GM21390 (cell line): Measurements from ENCODE around the gene FAM177A1.
"Not testable (repeated sequence)": the region's sequence is repeated elsewhere in the genome, so short reads cannot be mapped to it uniquely, and the experiment has no call there.

Experiments
- ATAC-seq: cut with Tn5 transposase; IDR thresholded peaks from one replicate; pipeline ENCODE4 v1.9.1; 2021; ENCODE audit not compliant: unreplicated experiment

Gene FAM177A1, protein sequence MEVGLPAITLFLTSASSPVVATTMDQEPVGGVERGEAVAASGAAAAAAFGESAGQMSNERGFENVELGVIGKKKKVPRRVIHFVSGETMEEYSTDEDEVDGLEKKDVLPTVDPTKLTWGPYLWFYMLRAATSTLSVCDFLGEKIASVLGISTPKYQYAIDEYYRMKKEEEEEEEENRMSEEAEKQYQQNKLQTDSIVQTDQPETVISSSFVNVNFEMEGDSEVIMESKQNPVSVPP

DNA sequence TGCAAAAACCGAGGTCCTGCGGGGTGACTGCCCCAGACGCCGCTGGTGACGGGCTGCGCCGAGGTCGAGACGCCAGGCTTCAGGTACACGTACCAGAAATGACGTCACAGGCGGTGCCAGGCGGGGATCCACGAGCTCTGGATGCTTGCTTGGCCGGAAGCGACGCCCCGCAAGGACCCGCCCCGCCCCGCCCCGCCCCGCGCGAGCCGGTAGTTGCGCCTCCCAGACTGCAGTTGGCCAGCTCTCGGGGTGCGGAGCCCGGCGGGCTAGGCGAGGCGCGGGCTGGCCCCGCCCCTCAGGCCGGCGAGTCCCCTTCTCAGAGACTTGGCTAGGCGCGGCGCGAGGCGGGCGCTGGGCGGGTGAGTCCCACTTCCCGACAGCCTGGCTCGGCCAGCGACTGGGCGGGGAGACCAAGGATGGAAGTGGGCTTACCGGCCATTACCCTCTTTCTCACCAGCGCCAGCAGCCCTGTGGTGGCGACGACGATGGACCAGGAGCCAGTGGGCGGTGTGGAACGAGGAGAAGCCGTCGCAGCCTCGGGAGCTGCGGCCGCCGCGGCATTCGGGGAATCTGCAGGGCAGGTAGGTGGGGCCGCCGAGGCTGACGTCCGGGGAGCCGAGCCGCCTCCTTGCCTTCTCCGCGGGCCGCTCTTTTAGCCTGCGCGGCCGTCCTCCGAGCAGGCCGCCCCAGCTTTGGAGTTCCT lies at the start of gene FAM177A1:
Gene FAM177A1 (plus strand): TSS at position 225 of the 703 bp plus-strand sequence. CDS start 192 bp downstream, at position 417.
- ATAC-seq = peak; percentile 96

- ATAC-seq = no peak
Observed at GRCh38 chr14:34997762-34998161, 48.3 kb upstream of the FAM177A1 start.

DNA sequence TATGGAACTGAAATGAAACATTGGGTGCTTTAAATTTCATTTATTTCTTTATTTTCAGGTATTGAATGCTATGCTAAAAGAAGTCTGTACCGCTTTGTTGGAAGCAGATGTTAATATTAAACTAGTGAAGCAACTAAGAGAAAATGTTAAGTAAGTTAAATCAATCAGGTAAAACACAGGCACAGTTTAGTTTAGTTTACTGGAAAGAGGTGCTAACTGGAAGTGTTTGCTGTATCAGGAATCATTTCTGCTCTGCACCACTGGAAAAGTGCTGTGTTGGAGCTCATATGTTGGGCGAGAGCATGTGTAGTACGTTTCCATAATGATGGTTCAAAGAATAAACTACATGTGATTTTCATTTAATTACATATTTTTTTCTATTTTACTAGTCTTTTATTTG lies 46.6 kb upstream of the FAM177A1 start:
- no peak for ATAC-seq

- no peak for ATAC-seq
Observed at GRCh38 chr14:35001621-35002020, 44.5 kb upstream of the FAM177A1 start.

DNA sequence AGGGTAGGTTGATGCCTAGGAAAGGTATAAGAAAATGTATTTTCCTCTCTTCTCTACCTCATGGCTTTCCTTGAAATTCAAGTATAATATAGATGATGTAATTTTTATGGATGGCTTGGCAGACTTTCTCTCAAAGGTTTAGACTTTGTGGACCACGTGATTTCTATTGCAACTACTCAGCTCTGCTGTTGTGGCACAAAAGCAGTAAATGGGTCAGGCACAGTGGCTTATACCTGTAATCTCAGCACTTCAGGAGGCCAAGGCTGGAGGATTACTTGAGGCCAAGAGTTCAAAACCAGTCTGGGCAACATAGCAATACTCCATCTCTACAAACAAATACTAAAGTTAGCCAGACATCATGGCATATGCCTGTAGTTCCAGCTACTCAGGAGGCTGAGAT lies 41.2 kb upstream of the FAM177A1 start:
- ATAC-seq = no peak

DNA sequence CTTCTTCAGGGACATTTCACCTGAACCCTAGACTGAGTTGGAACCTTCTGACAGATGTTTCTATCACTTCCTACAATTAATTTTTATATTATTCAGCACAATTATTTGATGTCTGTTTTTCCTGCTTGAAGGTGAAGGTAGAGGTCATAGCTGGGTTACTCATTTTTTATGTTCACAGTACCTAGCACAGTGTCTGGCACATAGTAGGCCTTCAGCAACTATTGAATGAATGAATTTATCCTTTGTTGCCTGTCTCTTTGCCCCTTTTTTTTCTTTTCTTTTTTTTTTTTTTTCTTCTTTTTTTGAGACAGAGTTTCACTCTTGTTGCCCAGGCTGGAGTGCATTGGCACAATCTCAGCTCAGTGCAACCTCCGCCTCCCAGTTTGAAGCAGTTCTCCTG lies 29.5 kb upstream of the FAM177A1 start:
- no peak for ATAC-seq

GRCh38 chr14:35020713-35021112 lies 25.4 kb upstream of the FAM177A1 start:
- ATAC-seq = no peak

GRCh38 chr14:35028435-35028834 lies 17.6 kb upstream of the FAM177A1 start:
- ATAC-seq = no peak

- ATAC-seq = no peak
Observed at GRCh38 chr14:35032562-35032961, 13.5 kb upstream of the FAM177A1 start.

GRCh38 chr14:35034440-35034833 lies 11.6 kb upstream of the FAM177A1 start:
- ATAC-seq = no peak

- not testable (repeated sequence) for ATAC-seq
Observed at GRCh38 chr14:35034944-35035554, 11.0 kb upstream of the FAM177A1 start.

DNA sequence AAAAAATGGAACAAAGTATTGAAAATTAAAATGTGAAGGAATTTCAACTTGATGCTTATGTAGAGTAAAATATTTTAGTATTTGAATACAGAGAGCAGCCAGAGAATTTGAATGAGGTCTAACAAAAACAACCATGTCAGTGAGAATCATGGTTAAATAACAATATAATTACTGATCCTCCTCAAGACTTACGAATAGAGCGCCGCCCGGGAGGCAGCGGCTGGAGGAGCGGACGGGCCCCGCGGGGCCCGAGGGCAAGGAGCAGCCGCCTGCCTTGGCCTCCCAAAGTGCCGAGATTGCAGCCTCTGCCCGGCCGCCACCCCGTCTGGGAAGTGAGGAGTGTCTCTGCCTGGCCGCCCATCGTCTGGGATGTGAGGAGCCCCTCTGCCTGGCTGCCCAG lies 7.8 kb upstream of the FAM177A1 start:
- not testable (repeated sequence) for ATAC-seq

- no peak for ATAC-seq
Observed at GRCh38 chr14:35042632-35043031, 3.4 kb upstream of the FAM177A1 start.

DNA sequence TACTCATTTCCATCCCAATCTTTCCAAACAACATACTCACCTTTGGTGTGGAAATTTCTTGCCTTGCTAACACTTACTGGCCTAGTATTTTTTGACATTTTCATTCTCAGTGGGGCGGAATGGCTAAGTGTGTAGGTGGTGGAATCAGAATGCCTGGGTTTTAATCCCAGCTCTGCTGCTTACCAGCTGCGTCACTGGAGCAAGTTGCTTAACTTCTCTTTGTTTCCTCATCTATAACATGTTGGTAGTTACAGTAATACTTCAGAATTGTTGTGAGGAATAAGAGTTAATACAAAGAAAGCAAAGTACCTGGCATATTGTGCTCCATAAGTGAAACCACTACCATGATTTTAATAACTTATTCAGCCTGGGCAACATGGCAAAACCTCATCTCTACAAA lies 3.0 kb upstream of the FAM177A1 start:
- no peak for ATAC-seq

DNA sequence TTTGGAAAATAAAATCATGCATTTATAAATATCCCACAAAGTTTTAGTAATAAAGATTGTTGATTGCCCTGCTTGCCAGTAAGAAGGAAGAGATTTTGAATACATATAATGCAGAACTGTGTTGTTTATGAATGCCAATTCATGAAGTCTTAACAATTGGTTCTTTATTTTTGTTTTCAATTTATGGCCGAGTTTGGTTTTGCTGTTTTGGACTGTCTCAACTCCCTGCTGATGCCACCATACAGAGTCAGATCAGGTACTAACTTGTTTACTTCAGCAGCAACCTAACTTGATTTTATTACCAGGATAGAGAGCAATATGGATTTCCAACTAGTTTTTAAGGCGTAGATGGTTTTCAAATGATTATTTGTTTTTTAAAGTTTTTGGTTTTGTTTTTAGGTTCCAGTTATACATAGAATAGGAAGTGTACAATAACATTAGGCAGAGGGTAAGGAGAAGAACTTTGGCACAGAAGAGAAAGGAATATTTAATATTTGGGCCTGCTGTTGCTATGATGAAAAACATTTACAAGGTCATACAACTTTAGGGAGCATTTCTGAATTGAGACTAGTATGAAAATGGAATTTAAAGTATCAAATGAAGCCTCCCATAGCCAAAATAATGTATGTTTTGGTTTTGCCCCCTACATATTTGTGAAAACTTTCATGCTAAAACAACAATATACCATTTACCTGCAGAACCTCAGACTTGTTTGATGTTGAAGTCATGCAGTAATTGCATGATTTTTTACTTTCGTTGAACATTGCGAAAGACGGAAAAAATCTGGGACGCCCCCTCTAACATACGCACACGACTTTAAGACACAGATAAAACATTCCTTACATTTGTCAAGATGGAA lies 904 bp upstream of the FAM177A1 start:
- ATAC-seq = no peak

- ATAC-seq = no peak
Observed at GRCh38 chr14:35045798-35046047, 349 bp upstream of the FAM177A1 start.

GRCh38 chr14:35046751-35047536 lies 872 bp downstream of the FAM177A1 start:
- peak; percentile 26 for ATAC-seq

- no peak for ATAC-seq
Observed at GRCh38 chr14:35047976-35048513, 2.0 kb downstream of the FAM177A1 start.

- ATAC-seq = no peak
Observed at GRCh38 chr14:35050652-35051051, 4.6 kb downstream of the FAM177A1 start.

DNA sequence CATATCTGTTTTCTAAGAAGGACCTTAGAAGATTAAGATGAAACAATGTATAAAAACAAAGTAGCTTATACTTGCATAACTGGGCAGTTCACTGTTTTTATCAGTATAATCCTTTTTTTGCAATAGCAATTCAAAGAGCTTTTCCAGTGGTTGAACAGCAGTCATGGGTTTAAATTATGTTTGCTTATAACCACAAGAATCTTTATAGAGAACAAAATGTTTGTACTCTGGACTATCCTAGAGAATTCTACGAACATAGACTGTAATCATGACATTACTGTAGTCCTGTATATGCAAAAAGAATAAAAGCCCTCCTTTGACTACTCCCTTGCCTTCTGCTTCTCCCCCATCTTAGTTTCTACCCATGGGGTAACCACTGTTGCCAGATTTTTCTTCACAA lies 5.7 kb downstream of the FAM177A1 start:
- no peak for ATAC-seq

- ATAC-seq = no peak
Observed at GRCh38 chr14:35052637-35053036, 6.6 kb downstream of the FAM177A1 start.
